Effector memory CD8-positive, alpha-beta T cell (primary cell): ENCODE data around the gene ANKS1A.

Experiments used
- ATAC-seq: fragments of 150-1000 bp; cut with Tn5 transposase; replicated peaks from 2 replicates; pipeline ENCODE4 v1.10.0; 2021; ENCODE audit warnings: mild to moderate bottlenecking, moderate library complexity
- DNase-seq, 3 experiments: peaks; one replicate each; pipeline ENCODE4 v3.0.0; 2021
- H3K27ac Mint-ChIP-seq, 2 donors: one replicate each; pipeline ENCODE4 v1.8.0; 2022; ENCODE audit warnings: mild to moderate bottlenecking in 2 of 2, mixed read lengths in 2 of 2, moderate library complexity in 2 of 2
- H3K27me3 Mint-ChIP-seq, 2 donors: one replicate each; pipeline ENCODE4 v1.8.0; 2022; ENCODE audit warnings: mixed read lengths in 2 of 2
- H3K36me3 Mint-ChIP-seq: one replicate; pipeline ENCODE4 v1.8.0; 2022; ENCODE audit warnings: mild to moderate bottlenecking, moderate library complexity, mixed read lengths; ENCODE audit not compliant: insufficient read depth
- H3K4me1 Mint-ChIP-seq, 2 donors: one replicate each; pipeline ENCODE4 v1.8.0; 2022; ENCODE audit warnings: low read depth in 2 of 2, mixed read lengths in 2 of 2
- H3K4me3 Mint-ChIP-seq, 2 donors: one replicate each; pipeline ENCODE4 v1.8.0; 2022; ENCODE audit warnings: mild to moderate bottlenecking in 2 of 2, mixed read lengths in 2 of 2, moderate library complexity in 2 of 2
- H3K9me3 Mint-ChIP-seq, 2 donors: one replicate each; pipeline ENCODE4 v1.8.0; 2022; ENCODE audit warnings: mixed read lengths in 2 of 2

Gene ANKS1A

DNA sequence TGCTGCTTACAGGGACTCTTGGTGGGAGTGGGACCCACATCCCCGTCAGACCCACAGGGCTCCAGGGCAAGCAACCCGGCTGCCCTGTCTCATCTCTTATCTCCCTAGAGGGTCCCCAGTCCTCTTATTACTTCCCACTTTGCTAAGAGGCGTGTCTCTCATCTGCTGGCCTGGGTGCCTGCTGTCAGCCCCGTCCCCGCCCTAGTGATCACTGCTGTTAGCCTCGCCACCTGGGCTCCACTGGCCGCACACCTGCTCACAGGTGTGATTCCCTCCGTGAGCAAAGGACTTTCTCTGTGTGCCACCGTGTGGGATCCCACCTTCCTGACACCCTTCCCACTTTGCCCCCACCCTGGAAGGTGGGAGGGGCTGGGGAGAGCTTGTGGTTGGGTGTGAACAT is 194.5 kb downstream of the ANKS1A start:
- Mint-ChIP-seq H3K36me3 (peaks cover 14% of the 10 kb centered on the region), H3K9me3 (no peaks in the 10 kb centered on the region), H3K4me1 (no peaks in the 10 kb centered on the region), H3K27me3 (no peaks in the 10 kb centered on the region), H3K27ac (no peak overlapping the region), H3K4me3 (no peak overlapping the region)
- DNase-seq = no peak
- ATAC-seq = no peak

DNA sequence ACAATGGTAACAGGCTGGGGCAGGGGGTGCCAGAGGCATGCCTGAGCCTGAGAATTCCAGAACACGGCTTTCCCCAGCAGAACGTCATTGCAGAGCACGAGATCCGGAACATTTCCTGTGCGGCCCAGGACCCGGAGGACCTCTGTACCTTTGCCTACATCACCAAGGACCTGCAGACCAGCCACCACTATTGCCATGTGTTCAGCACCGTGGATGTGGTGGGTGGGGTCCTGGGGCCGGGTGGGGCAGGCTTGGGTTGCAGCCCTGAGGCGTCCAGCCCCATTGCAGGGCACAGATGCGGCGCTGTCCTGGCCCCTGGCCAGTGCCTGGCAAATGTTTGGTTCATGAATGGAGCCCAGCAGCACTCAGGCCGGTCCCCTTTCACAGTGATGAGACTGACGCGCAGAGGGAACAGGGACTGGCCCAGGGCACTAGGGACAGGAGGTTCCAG is 195.0 kb downstream of the ANKS1A start:
- no peaks in the 10 kb centered on the region for H3K9me3 Mint-ChIP-seq
- no peaks in the 10 kb centered on the region for H3K4me1 Mint-ChIP-seq
- no peak overlapping the region for H3K27ac Mint-ChIP-seq
- ATAC-seq (no peak), DNase-seq (no peak)
- peaks cover 18% of the 10 kb centered on the region for H3K36me3 Mint-ChIP-seq
- H3K27me3 Mint-ChIP-seq = no peaks in the 10 kb centered on the region
- H3K4me3 Mint-ChIP-seq = no peak overlapping the region

DNA sequence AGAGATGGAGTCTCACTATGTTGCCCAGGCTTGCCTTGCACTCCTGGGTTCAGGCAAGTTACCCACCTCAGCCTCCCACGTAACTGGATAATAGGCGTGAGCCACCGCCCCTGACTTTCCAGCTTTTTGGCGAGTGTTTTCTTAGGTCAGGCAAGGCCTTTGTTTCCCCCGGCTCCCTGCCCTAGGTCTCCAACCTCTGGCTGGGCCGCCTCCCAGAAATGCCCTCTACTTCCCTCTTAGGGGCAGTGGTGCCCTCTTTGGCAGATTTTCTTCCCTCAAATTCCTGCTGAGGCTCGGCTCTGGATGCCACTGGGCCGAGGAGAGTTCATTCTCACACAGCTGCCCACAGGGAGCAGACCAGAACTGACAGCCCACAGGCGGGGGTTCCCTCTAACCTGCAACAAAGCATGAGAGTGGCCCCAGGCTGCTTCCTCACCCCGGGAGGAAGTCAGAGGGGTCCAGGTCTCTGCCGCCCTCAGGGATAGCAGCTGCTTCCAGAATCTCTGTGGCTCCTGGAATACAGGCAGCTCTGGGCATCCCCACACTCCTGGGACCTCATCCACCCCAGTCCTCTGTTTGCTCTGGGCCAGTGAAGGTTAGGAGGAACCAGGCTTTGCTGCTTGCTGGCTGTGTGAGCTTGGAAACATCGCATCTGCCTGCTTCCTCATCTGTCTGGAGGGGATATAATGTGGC is 195.6 kb downstream of the ANKS1A start:
- Mint-ChIP-seq H3K27ac (no peak overlapping the region), H3K4me1 (no peaks in the 10 kb centered on the region), H3K4me3 (no peak overlapping the region), H3K36me3 (peaks cover 20% of the 10 kb centered on the region), H3K9me3 (no peaks in the 10 kb centered on the region), H3K27me3 (no peaks in the 10 kb centered on the region)
- DNase-seq (no peak), ATAC-seq (no peak)

DNA sequence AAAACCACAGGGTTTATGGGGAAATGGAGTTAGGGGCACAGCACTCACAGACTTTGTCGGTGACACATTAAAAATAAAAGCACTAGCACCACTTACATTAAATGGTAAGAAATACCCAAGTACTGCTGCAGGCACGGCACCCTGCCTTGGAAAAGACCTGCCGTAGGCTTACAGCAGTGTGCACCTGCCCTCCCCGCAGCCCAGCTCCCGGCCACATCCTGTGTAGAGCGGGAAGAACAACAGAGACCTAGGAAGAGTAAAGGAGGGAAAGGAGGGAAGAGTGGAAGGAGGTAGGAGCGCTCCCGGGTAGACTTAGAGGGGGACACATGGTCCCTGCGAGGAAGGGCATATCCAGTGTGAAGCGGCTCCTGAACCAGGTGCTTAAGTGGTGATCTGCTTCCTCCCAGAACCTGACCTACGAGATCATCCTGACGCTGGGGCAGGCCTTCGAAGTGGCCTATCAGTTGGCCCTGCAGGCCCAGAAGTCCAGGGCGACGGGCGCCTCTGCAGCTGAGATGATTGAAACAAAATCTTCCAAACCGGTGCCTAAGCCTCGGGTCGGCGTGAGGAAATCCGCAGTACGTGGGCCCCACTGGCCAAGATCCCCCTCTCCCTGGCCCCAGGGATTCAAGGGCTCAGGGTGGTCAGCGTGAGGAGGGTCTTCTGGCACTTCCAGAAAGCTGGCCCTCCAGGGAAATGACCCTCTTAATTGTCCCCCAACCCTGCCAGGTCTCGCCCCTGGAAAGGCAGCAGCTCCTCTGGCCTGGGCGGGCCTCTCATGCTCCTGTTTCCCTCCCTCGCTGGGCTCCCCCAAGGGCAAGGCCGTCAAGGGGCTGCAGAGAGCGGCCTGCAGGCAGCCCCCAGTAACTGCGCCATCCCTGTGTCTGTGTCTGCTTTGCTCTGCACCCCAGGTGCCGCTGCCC is 196.6 kb downstream of the ANKS1A start:
- DNase-seq = no peak
- Mint-ChIP-seq H3K27ac (peak overlapping the region in 1 of 2 donors; percentile 67), H3K27me3 (no peaks in the 10 kb centered on the region), H3K4me1 (no peaks in the 10 kb centered on the region), H3K4me3 (no peak overlapping the region), H3K36me3 (peaks cover 24% of the 10 kb centered on the region), H3K9me3 (no peaks in the 10 kb centered on the region)
- no peak for ATAC-seq

DNA sequence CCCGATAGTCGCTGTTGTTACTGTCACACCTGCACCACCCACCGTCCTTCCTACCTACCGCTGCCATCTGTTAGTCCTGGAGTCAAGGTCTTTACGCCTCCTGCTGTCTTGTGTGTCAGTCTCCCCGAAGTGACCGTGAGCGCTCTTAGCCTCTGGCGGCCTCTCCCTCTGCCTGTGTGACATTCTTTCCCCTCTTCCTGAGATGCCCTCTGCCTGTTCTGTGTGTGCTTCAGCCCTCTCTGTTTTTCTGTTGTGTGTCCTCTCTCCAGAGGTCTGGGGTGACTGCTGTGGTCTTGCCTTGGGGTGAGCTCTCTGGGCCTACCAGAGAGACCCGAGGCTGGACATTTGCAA is 197.2 kb downstream of the ANKS1A start:
- H3K9me3 Mint-ChIP-seq = no peaks in the 10 kb centered on the region
- H3K36me3 Mint-ChIP-seq = peaks cover 27% of the 10 kb centered on the region
- no peaks in the 10 kb centered on the region for H3K4me1 Mint-ChIP-seq
- no peak overlapping the region for H3K4me3 Mint-ChIP-seq
- H3K27me3 Mint-ChIP-seq = no peaks in the 10 kb centered on the region
- ATAC-seq (no peak), DNase-seq (no peak)
- peak overlapping the region in 1 of 2 donors; percentile 67 for H3K27ac Mint-ChIP-seq

DNA sequence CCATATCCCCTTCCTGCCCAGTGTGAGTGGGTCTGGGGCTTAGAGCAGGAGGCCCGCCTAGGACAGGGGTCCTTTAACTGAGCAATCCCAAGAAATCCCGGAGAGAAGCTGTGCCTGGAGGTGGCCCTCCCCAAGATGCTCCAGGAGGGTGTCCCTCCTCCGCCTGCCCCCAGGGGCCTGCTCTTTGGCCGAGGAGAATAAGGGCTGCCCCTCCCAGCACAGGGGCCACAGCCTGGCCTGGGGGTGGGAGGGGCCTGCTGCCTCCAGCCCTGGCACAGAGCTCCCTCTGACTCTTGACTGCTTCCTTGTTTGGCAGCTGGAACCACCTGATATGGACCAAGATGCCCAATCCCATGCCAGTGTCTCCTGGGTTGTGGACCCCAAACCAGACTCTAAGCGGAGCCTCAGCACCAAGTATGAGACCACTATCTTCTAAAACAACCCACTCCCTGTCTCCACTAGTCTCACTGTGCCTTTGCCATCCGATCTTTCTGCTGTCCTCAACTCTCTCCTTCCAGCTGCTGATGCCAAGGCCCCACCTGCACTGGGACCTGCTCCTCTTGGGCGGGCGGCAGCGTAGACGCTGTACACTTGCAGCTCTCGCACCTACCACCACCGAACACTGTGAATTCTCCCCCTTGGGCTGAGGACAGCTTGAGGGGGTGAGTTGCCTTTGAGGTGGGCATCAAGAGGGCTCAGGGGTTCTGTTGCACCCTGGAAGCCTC is 197.7 kb downstream of the ANKS1A start:
- Mint-ChIP-seq H3K27ac (peak overlapping the region; percentile 47 to 67), H3K4me3 (no peak overlapping the region), H3K36me3 (peaks cover 27% of the 10 kb centered on the region), H3K4me1 (no peaks in the 10 kb centered on the region), H3K9me3 (no peaks in the 10 kb centered on the region), H3K27me3 (no peaks in the 10 kb centered on the region)
- no peak for DNase-seq
- no peak for ATAC-seq

DNA sequence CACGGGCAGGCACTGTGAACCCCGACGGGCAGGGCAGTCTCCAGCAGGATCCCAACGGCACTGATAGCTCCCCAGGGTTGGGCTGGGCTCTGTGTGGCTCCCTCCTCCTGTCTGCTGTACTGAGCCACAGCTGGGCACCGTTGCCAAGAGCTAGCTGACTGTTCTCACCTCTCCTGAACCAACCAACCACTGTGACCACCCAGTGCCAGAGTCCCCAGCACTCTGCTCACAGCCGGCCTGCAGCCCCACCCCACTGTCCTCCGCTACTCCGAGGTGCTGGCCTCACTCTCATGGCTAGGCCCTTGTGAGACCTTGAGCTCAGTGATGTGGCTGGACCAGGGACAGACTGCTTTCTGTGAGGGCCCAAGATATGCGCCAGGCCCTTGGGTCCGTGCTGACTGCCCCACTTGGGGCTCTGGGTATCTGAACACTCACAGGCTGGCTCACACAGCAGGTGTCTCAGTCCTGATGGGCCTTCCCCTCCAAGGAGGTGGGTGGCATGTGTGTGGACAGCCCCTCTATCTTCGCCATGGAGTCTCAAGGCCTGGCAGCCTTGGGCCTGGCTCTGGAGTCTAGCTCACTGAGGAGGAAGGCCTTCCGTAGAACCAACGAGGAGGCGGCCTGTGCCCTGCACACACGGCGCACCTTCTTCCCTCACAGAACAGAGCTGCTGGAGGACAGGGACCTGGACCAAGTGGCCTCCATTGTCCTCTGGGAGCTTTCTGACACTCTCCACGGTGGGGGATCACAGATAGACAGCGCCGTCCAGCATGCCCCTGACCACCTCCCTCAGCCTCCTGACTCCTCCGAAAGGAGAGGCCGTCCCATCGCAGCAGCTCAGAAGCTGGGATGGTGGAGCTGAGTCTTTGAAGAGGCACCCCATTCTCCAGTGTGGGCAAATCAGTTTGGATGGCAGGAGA is 198.6 kb downstream of the ANKS1A start:
- no peaks in the 10 kb centered on the region for H3K4me1 Mint-ChIP-seq
- H3K4me3 Mint-ChIP-seq = no peak overlapping the region
- no peaks in the 10 kb centered on the region for H3K27me3 Mint-ChIP-seq
- no peaks in the 10 kb centered on the region for H3K9me3 Mint-ChIP-seq
- H3K27ac Mint-ChIP-seq = peak overlapping the region in 1 of 2 donors; percentile 47
- ATAC-seq = no peak
- DNase-seq = no peak
- H3K36me3 Mint-ChIP-seq = peaks cover 27% of the 10 kb centered on the region

DNA sequence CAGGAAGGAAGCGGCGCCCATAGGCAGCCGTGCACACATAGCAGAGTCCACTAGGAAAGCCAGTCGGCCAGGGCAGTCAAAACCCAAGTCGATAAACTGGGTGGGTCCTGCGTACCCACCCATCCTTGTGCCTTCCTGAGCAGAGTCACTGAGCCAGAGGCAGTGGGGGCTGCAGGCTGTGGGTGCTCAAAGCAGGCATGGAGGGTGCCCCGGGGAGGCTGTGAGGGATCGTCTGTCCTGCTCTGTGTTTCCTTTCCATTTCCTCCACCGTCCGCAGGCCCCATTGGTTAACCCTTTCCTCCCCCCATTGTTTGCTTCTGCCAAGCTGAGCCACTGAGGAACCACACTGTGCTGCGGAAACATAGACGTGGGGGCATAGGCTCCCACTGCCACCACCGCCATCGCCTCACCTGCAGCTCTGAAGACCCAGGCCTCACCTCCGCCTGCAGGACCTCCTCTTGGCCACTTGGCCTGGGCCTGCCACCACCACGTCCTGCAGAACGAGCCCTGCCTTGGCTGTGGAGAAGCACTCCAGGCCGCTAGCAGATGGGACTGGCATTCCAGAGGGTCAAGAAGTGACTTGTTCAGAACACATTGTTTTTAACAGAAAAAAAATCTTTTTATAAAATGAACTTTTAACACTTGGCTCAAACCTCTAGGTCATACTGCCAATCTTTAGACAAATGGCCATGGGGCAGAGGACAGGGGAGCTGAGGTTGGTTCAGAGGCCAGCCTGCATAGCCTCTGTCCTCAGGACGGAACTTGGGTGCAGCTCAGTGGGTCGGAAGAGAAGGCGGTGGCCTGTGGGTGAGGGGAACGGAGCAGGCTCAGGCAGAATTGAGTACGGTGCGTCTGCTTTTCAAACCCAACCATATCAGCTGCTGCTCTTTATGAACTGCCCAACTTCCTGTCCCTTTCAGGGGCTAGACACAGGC is 199.5 kb downstream of the ANKS1A start:
- no peak for ATAC-seq
- no peaks in the 10 kb centered on the region for H3K4me1 Mint-ChIP-seq
- H3K27me3 Mint-ChIP-seq = no peaks in the 10 kb centered on the region
- no peak overlapping the region for H3K4me3 Mint-ChIP-seq
- peak overlapping the region in 1 of 2 donors; percentile 60 for H3K27ac Mint-ChIP-seq
- no peak for DNase-seq
- H3K36me3 Mint-ChIP-seq = peaks cover 26% of the 10 kb centered on the region
- H3K9me3 Mint-ChIP-seq = no peaks in the 10 kb centered on the region

DNA sequence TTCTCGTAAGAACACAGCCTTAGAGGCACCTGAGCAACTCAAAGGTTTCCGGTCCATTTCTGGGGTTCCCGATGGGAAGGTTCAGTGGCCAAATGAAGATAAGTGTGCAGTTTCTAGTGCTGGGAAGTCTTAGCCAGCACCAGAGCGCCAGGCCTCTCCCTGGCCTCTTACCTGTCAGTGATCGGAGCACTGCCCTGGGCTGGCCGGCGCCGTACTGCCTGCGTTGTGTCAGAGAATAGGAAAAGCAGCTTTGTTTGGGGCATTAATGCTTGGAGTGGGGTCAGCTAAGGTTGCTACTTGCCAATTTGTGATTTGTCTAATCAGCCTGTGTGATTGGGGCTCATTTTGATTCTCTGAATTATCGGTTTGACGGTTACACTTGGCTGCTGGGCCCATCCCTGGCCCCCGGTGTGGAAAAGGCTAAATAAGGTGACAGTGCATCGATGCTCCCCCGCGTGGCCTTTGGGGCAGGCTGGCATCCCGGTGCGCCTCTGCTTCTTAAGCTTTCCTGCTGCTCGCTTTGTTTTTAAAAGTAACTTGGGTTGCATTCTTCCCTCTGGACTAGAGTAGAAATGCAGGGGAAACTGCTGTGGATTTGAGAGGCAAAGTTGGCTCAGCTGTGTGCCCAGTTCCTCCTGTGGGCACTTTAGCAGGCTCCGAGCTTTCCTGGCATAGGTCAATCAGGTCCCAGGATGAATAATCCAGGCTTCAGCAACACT is 200.3 kb downstream of the ANKS1A start:
- Mint-ChIP-seq H3K9me3 (no peaks in the 10 kb centered on the region), H3K4me1 (no peaks in the 10 kb centered on the region), H3K27me3 (no peaks in the 10 kb centered on the region), H3K36me3 (peaks cover 26% of the 10 kb centered on the region), H3K27ac (no peak overlapping the region), H3K4me3 (no peak overlapping the region)
- no peak for DNase-seq
- ATAC-seq = no peak

DNA sequence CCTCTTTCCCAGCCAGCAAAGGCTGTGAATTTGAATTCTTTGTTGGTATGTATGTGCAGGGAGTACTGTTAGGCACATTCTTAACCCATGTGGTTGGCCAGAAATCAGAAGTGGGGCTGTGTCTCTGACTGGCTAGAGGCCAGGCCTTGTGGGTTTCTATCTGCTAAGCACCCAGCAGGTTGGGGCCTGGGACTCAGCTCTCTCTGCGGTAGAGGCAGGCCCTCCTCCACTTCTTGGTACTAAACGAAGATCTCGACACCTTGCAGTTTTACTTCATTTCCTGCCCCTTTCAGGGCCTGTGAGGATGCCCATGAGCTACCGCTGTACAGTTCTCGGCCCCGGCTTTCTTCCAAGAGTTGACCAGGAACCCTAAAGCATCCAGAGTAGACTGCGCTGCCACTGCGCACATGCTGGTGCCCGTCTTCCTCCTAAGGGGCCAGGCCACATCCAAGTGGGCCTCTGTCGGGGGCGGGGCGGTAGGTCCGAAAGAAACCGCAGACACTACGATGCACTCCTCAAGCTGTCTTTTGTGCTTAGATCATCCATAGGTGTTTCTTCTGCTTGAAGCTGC is 201.0 kb downstream of the ANKS1A start:
- Mint-ChIP-seq H3K36me3 (peaks cover 23% of the 10 kb centered on the region), H3K4me3 (no peak overlapping the region), H3K27me3 (no peaks in the 10 kb centered on the region), H3K9me3 (no peaks in the 10 kb centered on the region), H3K4me1 (no peaks in the 10 kb centered on the region), H3K27ac (no peak overlapping the region)
- ATAC-seq = peak; percentile 21
- DNase-seq = no peak

DNA sequence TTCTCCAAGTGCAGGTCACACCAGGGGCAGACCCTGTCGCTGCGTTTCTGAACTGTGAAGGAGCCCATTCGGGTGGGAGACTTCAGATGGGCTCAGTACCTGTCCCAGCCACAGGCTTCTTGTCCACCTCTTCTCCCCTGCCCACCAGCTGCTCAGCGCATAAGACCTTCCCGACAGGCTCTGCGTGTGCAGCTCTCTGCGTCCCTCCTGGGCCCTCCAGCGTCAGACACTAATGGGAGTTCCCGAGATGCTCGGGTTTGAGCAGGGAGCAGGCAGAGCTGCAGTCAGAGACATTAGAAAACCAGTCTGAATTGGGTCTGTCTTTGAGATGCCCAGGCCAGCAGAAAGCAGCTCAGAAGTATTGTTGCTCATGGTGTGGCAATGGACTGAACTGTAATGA is 201.7 kb downstream of the ANKS1A start:
- H3K36me3 Mint-ChIP-seq = peaks cover 23% of the 10 kb centered on the region
- ATAC-seq (no peak), DNase-seq (no peak)
- H3K4me3 Mint-ChIP-seq = no peak overlapping the region
- H3K9me3 Mint-ChIP-seq = no peaks in the 10 kb centered on the region
- no peak overlapping the region for H3K27ac Mint-ChIP-seq
- H3K4me1 Mint-ChIP-seq = no peaks in the 10 kb centered on the region
- H3K27me3 Mint-ChIP-seq = no peaks in the 10 kb centered on the region
